ENCODE data around the gene ZSCAN5B.

The ZSCAN5B gene

DNA sequence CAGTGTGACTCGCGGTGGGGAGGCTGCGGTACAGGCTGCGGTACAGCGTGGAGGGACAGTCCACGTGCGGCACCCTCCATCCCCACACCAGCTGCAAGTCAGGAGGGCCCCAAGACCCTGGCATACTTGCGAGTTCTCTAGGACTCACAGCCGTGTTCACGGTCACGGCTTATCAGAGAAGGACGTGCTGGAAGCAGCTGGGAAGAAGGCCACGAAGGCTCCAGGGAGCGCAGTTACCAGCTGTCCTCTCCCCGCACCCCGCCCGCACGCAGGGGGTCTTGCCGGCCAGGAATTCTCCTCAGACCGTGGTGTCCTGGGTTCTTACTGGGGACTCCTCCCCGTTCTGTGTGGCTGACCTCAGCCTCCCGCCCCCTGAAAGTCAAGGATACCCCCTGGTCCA lies 50.3 kb downstream of the ZSCAN5B start:
- no peak for DNase-seq (ENCODE audit: low read depth in 1 of 2, low spot score in 1 of 2)

- DNase-seq (ENCODE audit: low read depth in 1 of 2, low spot score in 1 of 2): no peak
Observed at GRCh38 chr19:56146904-56147303, 50.7 kb downstream of the ZSCAN5B start.

DNA sequence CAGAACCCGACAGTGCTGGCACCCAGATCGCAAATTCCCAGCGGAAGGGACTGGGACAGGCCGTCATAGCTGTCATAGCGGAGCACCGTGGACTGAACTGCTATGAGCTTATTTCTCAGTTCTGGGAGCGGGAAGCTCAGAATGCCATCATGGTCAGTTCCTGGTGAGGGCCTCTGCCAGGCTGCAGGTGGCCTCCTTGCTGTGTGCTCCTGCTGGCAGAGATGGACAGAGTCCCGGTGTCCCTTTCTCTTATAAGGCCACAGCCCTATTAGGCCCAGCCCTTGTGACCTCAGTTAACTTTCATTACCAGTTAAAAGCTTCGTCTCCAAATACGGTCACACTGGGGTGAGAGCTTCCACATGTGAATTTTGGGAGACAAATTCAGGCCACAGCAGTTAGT lies 51.9 kb downstream of the ZSCAN5B start:
- DNase-seq (ENCODE audit: low read depth in 1 of 2, low spot score in 1 of 2): no peak

- no peak for DNase-seq (ENCODE audit: low read depth in 1 of 2, low spot score in 1 of 2)
Observed at GRCh38 chr19:56144831-56145230, 52.8 kb downstream of the ZSCAN5B start.

DNA sequence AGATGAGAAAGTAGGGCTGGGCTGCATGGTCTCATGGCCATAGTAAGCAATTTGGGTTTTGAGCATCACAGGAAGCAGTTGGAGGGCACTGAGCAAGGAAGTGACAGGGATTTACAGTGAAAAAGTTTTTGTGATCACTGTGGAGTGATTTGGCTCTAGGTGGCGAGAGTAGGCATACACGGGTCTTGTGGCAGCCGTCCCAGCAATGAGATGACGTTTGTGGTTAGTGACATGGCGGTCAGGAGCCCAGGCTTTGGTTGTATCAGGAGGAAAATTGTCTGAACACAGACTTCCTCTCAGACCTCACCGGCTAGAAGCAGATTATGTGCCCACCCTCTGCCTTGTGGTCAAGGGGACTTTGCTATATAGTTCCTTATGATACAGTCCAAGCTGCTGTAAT lies 53.2 kb downstream of the ZSCAN5B start:
- no peak for DNase-seq (ENCODE audit: low read depth in 1 of 2, low spot score in 1 of 2)

- DNase-seq (ENCODE audit: low read depth in 1 of 2, low spot score in 1 of 2): no peak
Observed at GRCh38 chr19:56142897-56143434, 54.6 kb downstream of the ZSCAN5B start.

GRCh38 chr19:56142087-56142787 lies 55.3 kb downstream of the ZSCAN5B start:
- DNase-seq (ENCODE audit: low read depth in 1 of 2, low spot score in 1 of 2): no peak

- DNase-seq (ENCODE audit: low read depth in 1 of 2, low spot score in 1 of 2): no peak
Observed at GRCh38 chr19:56141417-56141993, 56.1 kb downstream of the ZSCAN5B start.

DNA sequence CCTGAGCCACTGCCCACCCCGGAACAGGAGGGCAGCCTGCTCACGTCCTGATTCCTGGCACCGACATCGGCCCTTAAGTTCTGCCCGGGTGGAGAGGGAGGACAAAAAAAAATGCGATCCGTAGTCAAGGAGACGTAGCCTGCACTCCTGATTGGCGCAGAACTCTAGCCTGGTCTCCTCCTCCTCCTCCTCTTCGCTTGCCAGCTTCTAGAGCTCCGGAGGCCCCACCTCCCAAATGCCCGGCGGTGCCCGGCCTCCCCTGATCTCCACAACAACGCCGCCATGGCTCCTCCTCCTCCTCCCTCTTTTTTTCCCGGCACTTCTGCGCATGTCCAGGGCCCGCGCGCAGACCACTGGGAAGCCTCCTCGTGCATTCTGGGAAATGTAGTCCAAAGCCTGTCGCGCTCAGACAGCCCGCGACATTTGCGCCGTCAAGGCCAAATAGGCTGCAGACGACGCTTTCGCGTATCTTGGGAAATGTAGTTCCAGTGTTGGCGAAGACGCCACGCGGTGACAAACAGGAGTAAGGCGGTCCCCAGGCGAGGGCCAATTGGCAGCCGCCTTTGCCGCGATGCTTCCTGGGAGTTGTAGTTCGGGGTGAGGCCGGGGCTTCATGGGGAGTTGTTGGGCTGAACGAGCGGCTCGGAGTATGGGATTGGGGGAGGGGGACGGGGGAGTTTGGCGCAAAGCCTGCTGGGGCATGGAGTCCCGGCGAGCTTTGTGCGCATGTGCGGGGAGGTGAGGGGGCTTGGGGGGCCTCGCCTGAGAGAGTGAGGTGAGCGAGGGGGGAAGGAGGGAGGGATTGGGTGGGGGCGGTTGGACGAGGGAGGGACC lies 56.8 kb downstream of the ZSCAN5B start, which contains the start of gene ZNF444:
Gene ZNF444, plus strand, starts transcription at position 705 of the 834 bp plus-strand sequence. CDS start 5,625 bp downstream, outside the sequence.
- peak; percentile 99 to 100 for DNase-seq (ENCODE audit: low read depth in 1 of 2, low spot score in 1 of 2)

DNA sequence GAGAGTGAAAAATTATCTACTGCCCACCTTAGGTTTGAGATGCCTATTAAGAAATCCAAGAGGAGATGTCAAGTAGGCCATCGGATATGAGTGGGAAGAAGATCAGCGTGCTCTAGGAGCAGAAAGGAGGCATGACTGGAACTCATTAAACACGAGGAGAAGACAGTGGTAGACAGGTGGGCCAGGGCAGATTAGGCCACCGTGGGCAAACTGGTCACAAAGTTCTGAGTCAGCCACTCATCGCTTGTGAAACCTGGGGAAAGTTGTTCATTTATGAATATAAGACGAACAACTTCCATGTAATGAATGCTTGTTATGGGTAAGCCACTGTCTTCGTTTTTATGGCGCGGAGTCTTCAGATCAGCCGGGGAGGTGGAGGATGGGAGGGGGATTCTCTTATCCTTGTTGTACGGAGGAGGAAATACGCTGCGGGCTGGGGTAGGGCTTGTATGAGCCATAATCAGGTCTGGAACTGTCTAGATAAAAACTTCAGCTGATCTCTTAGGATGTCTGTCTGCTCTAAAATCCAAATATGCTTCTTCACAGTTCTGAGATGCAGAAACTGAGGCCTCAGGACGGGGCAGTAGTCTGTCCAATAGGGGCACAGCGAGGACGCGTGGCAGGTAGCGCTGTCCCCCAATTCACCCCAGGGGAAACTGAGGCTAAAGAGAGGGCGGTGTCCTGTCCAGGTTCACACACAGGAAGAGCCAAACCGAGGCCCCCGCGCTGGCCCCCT lies 57.6 kb downstream of the ZSCAN5B start:
- no peak for DNase-seq (ENCODE audit: low read depth in 1 of 2, low spot score in 1 of 2)

All from activated CD4-positive, alpha-beta T cell treated with anti-CD3 and anti-CD28 coated beads, Interleukin-2, amount 50 U/mL, for 24 hours (primary cell).